Retinal pigment epithelial cell (primary cell): ENCODE data around the gene FMNL2.

Experiments
- DNase-seq: peaks from one replicate; pipeline ENCODE4 v3.0.0-alpha.2; 2010; ENCODE audit warnings: low read depth
- H3K4me3 ChIP-seq: 2 replicates; pipeline ENCODE4 v1.5.1; 2011; ENCODE audit warnings: mild to moderate bottlenecking, low read length, control low read depth, moderate library complexity
- TF ChIP-seq, protein P1 (sequence below): conservative IDR thresholded peaks from 2 replicates; pipeline ENCODE4 v1.5.1; 2011; ENCODE audit warnings: low read depth, low read length, control low read depth, inconsistent platforms

The FMNL2 gene

GRCh38 chr2:152501666-152502065 is 166.7 kb downstream of the FMNL2 start:
- TF ChIP-seq, protein P1, sequence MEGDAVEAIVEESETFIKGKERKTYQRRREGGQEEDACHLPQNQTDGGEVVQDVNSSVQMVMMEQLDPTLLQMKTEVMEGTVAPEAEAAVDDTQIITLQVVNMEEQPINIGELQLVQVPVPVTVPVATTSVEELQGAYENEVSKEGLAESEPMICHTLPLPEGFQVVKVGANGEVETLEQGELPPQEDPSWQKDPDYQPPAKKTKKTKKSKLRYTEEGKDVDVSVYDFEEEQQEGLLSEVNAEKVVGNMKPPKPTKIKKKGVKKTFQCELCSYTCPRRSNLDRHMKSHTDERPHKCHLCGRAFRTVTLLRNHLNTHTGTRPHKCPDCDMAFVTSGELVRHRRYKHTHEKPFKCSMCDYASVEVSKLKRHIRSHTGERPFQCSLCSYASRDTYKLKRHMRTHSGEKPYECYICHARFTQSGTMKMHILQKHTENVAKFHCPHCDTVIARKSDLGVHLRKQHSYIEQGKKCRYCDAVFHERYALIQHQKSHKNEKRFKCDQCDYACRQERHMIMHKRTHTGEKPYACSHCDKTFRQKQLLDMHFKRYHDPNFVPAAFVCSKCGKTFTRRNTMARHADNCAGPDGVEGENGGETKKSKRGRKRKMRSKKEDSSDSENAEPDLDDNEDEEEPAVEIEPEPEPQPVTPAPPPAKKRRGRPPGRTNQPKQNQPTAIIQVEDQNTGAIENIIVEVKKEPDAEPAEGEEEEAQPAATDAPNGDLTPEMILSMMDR = no peak

GRCh38 chr2:152504618-152505017 is 169.6 kb downstream of the FMNL2 start:
- TF ChIP-seq, protein P1 = no peak
- DNase-seq = peak; percentile 52
- no peak overlapping the region for H3K4me3 ChIP-seq

More at GRCh38 chr2:152501666-152502065, 166.7 kb downstream of the FMNL2 start:
- H3K4me3 ChIP-seq = no peak overlapping the region
- DNase-seq = no peak

DNA sequence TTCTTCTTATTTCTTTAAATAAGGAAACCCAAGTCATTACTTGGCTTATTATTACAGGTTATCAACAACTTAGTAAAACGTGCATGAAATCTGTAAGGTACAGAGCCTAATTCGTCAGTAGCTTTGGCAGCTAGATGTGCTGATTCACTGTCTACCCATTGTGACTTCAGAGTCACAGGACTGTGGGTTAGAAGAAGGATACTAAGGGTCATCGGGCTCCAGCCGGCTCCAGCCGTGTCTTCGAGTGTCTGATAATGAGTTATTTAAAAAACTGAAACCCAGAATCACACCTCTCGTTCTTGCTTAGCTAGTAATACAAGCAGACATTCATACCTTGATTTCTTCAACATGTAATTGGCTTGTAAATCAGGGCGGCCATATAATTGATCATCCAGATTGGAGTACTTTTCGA is 170.5 kb downstream of the FMNL2 start:
- no peak overlapping the region for H3K4me3 ChIP-seq
- TF ChIP-seq, protein P1 = no peak
- DNase-seq = peak; percentile 76

GRCh38 chr2:152506843-152507242 is 171.9 kb downstream of the FMNL2 start:
- TF ChIP-seq, protein P1 = no peak
- no peak for DNase-seq
- H3K4me3 ChIP-seq = no peak overlapping the region

- no peak overlapping the region for H3K4me3 ChIP-seq
- TF ChIP-seq, protein P1 = no peak
- DNase-seq = no peak
These were observed 172.9 kb downstream of the FMNL2 start for GRCh38 chr2:152507907-152508306.

DNA sequence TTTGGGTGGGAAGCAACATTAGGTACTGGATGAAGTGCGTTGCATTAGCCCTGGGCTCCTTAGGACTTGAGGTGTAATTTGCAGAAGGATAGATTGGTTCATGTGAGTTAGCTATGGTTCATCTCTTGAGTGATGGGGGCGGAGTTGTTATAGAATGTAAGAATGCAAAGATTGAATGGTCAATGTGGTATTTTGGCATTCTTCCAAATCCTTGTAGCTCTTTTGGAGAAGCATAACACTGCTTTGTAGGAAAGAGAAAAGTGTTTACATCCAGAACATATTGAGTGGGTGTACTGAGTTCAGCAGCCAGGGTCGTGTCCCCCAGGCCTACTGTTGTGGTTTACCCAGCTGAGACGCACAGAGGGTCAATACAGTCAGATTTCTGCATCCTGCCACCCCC is 173.5 kb downstream of the FMNL2 start:
- DNase-seq = peak; percentile 72
- TF ChIP-seq, protein P1 = no peak
- H3K4me3 ChIP-seq = no peak overlapping the region

GRCh38 chr2:152509772-152510491 is 175.0 kb downstream of the FMNL2 start:
- TF ChIP-seq, protein P1 = no peak
- no peak for DNase-seq
- H3K4me3 ChIP-seq = no peak overlapping the region
